HCT116 (cell line): ENCODE data around the gene BCL2L13.

Experiments used
- CEBPB ChIP-seq: IDR thresholded peaks from 2 replicates; pipeline ENCODE4 v1.6.1; 2012; ENCODE audit warnings: low read depth
- CTCF ChIP-seq, 3 experiments: fragments of 200-600 bp in 1 of 3; sonication (generic) in 1 of 3; IDR thresholded peaks in 2 of 3; conservative IDR thresholded peaks in 1 of 3; 2 replicates each; pipeline ENCODE4 v1.5.1; 2012 to 2017; ENCODE audit warnings: low read depth in 2 of 3, low read length in 2 of 3, antibody characterized with exemption in 1 of 3, borderline replicate concordance in 1 of 3, control low read depth in 1 of 3, mild to moderate bottlenecking in 1 of 3, mixed read lengths in 1 of 3, mixed run types in 1 of 3, moderate library complexity in 1 of 3; ENCODE audit not compliant: insufficient read depth in 1 of 3
- EGR1 ChIP-seq: IDR thresholded peaks from 2 replicates; pipeline ENCODE4 v1.6.1; 2012; ENCODE audit warnings: low read depth
- EZH2 ChIP-seq: fragments of 200-600 bp; sonication (generic); IDR thresholded peaks from 2 replicates; pipeline ENCODE4 v1.6.1; 2017; ENCODE audit warnings: antibody characterized with exemption, mixed run types
- EZH2phosphoT487 ChIP-seq: fragments of 200-600 bp; IDR thresholded peaks from 2 replicates; pipeline ENCODE4 v1.6.1; 2018; ENCODE audit warnings: antibody characterized with exemption, borderline replicate concordance
- FOSL1 ChIP-seq: IDR thresholded peaks from 2 replicates; pipeline ENCODE4 v1.6.1; 2012; ENCODE audit warnings: low read depth
- POLR2A ChIP-seq: IDR thresholded peaks from 2 replicates; pipeline ENCODE4 v1.7.0; 2011; ENCODE audit warnings: borderline replicate concordance; ENCODE audit not compliant: insufficient read depth, insufficient read length; ENCODE audit errors: extremely low read depth
- RAD21 ChIP-seq: IDR thresholded peaks from 2 replicates; pipeline ENCODE4 v1.6.1; 2012; ENCODE audit warnings: low read depth, mild to moderate bottlenecking
- REST ChIP-seq: IDR thresholded peaks from 2 replicates; pipeline ENCODE4 v1.6.1; 2012; ENCODE audit warnings: low read depth
- SIN3A ChIP-seq: IDR thresholded peaks from 2 replicates; pipeline ENCODE4 v1.6.1; 2012; ENCODE audit warnings: low read depth
- SP1 ChIP-seq: IDR thresholded peaks from 2 replicates; pipeline ENCODE4 v1.6.1; 2012; ENCODE audit warnings: low read depth
- TCF7L2 ChIP-seq: IDR thresholded peaks from 2 replicates; pipeline ENCODE4 v1.7.0; 2011; ENCODE audit warnings: borderline replicate concordance, inconsistent platforms; ENCODE audit not compliant: insufficient read depth, insufficient read length; ENCODE audit errors: extremely low read depth
- ZFX ChIP-seq: fragments of 450-650 bp; IDR thresholded peaks from 2 replicates; pipeline ENCODE4 v1.6.1; 2017

GRCh38 chr22:17748555-17749353, 110.2 kb downstream of the BCL2L13 start:
- TF ChIP-seq REST (no peak), POLR2A (no peak), EZH2 (no peak), RAD21 (no peak), ZFX (no peak), CTCF (IDR thresholded peaks at IDR 0.05 in 2 of 3, conservative IDR thresholded peaks at IDR 0.05 in 1 of 3; ENCODE audit: borderline replicate concordance in 1 of 3, insufficient read depth in 1 of 3, low read depth in 2 of 3, low read length in 2 of 3) (no peak), EGR1 (no peak), SP1 (no peak), FOSL1 (no peak), EZH2phosphoT487 (no peak), TCF7L2 (no peak), SIN3A (no peak), CEBPB (no peak)
